ENCODE measurements around the gene LRRC8A.

Gene LRRC8A

GRCh38 chr9:128918921-128919320 is 37.0 kb downstream of the LRRC8A start:
- H3K9me3 ChIP-seq (ENCODE audit: control insufficient read depth, low read length), result no peaks in the 10 kb centered on the region
- H3K79me2 ChIP-seq, result no peaks in the 10 kb centered on the region
- H2AFZ ChIP-seq, result no peak overlapping the region
- no peak overlapping the region for H3K4me3 ChIP-seq (ENCODE audit: low read depth, low read length)
- H3K27me3 ChIP-seq (ENCODE audit: control insufficient read depth, insufficient read depth, low read length), result no peaks in the 10 kb centered on the region
- H3K4me2 ChIP-seq (ENCODE audit: low read length), result no peak overlapping the region
- no peak for TF ChIP-seq CTCF (IDR thresholded peaks at IDR 0.05)
- no peaks in the 10 kb centered on the region for H3K36me3 ChIP-seq (ENCODE audit: control insufficient read depth, insufficient read depth, low read length)
- no peak overlapping the region for H3K9ac ChIP-seq
- no peaks in the 10 kb centered on the region for H3K4me1 ChIP-seq
- H3K27ac ChIP-seq, result no peak overlapping the region

- Histone ChIP-seq H3K27me3 (ENCODE audit: control insufficient read depth, insufficient read depth, low read length) (no peaks in the 10 kb centered on the region), H3K27ac (no peak overlapping the region), H2AFZ (no peak overlapping the region), H3K4me1 (no peaks in the 10 kb centered on the region), H3K4me3 (ENCODE audit: low read depth, low read length) (no peak overlapping the region), H3K79me2 (no peaks in the 10 kb centered on the region), H3K9me3 (ENCODE audit: control insufficient read depth, low read length) (no peaks in the 10 kb centered on the region), H3K36me3 (ENCODE audit: control insufficient read depth, insufficient read depth, low read length) (no peaks in the 10 kb centered on the region), H3K4me2 (ENCODE audit: low read length) (no peak overlapping the region), H3K9ac (no peak overlapping the region)
- TF ChIP-seq CTCF (IDR thresholded peaks at IDR 0.05), result no peak
Observed at GRCh38 chr9:128919402-128920089, 37.6 kb downstream of the LRRC8A start.

- H3K36me3 ChIP-seq (ENCODE audit: control insufficient read depth, insufficient read depth, low read length), result no peaks in the 10 kb centered on the region
- H3K4me3 ChIP-seq (ENCODE audit: low read depth, low read length), result peak within 1 kb of the TSS; percentile 5
- H3K9ac ChIP-seq, result no peak within 1 kb of the TSS
- H3K9me3 ChIP-seq (ENCODE audit: control insufficient read depth, low read length), result no peaks in the 10 kb centered on the region
- no peaks in the 10 kb centered on the region for H3K27me3 ChIP-seq (ENCODE audit: control insufficient read depth, insufficient read depth, low read length)
- H3K4me2 ChIP-seq (ENCODE audit: low read length), result peak within 1 kb of the TSS; percentile 73
- no peaks in the 10 kb centered on the region for H3K79me2 ChIP-seq
- peak within 1 kb of the TSS; percentile 83 for H2AFZ ChIP-seq
- no peak for TF ChIP-seq CTCF (IDR thresholded peaks at IDR 0.05)
- peak within 1 kb of the TSS; percentile 60 for H3K27ac ChIP-seq
- no peaks in the 10 kb centered on the region for H3K4me1 ChIP-seq
Observed at GRCh38 chr9:128920381-128921058, 38.6 kb downstream of the LRRC8A start, which contains the start of gene PHYHD1. TSS of gene PHYHD1 (plus strand) at chr9:128920982. CDS start at chr9:128922324, 1,342 bp downstream.

- H3K27ac ChIP-seq, result peak overlapping the region; percentile 60
- no peak for TF ChIP-seq CTCF (IDR thresholded peaks at IDR 0.05)
- H3K4me1 ChIP-seq, result no peaks in the 10 kb centered on the region
- peak overlapping the region; percentile 51 for H3K4me3 ChIP-seq (ENCODE audit: low read depth, low read length)
- H3K36me3 ChIP-seq (ENCODE audit: control insufficient read depth, insufficient read depth, low read length), result no peaks in the 10 kb centered on the region
- H3K27me3 ChIP-seq (ENCODE audit: control insufficient read depth, insufficient read depth, low read length), result no peaks in the 10 kb centered on the region
- peak overlapping the region; percentile 73 for H3K4me2 ChIP-seq (ENCODE audit: low read length)
- no peak overlapping the region for H3K9ac ChIP-seq
- H3K9me3 ChIP-seq (ENCODE audit: control insufficient read depth, low read length), result no peaks in the 10 kb centered on the region
- H2AFZ ChIP-seq, result peak overlapping the region; percentile 83
- no peaks in the 10 kb centered on the region for H3K79me2 ChIP-seq
Observed at GRCh38 chr9:128921881-128922763, 40.2 kb downstream of the LRRC8A start.

All from parathyroid adenoma (tissue), 2 donors.